Activated gamma-delta T cell treated with anti-CD3 and anti-CD28 coated beads, Interleukin-2, amount 50 U/mL, for 16 hours (primary cell): ENCODE data around the gene TRAF2.

ENCODE experiments used
- DNase-seq: peaks from one replicate; pipeline ENCODE4 v3.0.0-alpha.2; 2020; ENCODE audit warnings: low read depth

TRAF2 gene

DNA sequence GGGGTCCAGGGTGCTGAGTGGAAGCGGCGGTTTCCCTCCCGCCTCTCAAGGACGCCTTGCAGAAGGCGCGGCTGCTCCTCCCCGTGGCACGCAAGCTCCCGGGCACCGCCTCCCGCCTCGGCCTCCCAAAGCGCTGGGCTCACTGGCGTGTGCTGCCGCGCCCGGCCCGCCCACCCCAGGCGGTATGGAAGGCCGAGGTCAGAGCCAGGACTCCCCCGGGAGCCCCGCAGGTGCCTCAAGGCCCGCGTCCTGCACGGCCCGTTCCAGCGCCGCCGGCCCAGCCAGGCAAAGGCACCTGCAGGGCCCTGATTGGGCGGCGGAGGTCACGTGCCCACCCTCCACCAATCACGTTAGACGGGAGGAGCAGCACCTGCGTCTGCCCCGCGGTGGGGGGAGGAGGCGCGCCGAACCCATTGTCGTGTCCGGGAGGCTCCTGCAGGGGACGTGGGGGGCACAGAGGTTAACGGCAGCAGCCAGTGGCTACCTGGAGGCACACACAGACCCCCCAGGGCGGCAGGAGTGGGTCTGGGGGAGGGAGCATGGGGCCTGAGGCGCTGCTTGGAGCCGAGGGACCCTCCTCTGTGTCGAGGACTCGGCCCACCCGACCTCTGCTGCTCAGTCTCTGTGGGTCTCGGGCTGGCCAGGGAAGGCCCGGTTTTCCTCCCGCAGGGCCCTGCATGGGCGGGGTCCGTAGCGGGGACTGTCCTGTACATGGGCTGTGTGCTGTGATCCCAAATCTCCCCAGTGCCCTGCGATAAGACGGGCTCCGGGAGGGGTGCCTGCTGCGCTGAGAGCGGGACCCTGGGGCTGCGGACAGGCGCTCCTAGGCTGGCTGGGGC is 63.7 kb downstream of the TRAF2 start:
- DNase-seq, result peak; percentile 97

GRCh38 chr9:136950656-136951276 is 64.5 kb downstream of the TRAF2 start:
- no peak for DNase-seq

DNA sequence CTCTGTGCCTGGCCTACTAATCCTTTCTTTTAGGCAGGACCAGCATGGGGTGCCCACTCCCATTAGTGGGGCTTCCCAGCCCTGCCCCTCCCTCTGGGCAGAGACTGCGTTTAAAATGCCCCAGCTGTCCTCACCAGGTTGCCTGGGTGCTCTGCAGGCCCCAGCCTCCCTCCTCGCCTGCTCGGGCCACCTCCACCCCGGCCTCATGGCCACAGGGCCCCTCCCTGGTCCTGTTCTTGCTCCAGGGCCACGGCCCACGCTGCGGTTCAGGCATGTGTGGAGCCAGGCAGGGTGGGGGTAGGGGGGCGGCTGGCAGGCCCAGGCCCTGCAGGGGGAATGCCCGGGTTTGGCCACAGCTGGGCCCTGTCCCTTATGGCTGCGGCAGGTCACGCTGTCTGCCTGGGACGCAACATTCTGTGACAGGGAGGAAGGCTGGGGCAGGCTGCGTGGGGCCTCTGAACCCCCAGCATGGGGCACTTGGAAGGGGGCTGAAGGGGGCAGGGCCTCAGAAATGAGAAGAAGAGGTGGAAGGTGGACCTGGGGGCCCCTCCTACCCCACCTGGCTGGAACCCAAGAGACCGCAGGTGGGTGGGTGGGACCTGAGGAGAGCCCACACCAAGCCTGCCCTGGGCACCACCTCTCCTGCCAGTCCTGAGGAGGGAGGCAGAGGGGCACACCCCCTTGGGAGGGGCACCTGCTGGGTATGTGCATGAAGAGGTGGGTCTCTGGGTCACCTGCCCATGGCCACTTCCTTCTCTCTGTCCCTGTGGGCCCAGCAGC is 65.4 kb downstream of the TRAF2 start, which contains the start of gene LCN12:
Gene LCN12, plus strand, starts transcription at position 733 of the 780 bp plus-strand sequence. CDS start 55 bp downstream, outside the sequence.
- no peak for DNase-seq

DNA sequence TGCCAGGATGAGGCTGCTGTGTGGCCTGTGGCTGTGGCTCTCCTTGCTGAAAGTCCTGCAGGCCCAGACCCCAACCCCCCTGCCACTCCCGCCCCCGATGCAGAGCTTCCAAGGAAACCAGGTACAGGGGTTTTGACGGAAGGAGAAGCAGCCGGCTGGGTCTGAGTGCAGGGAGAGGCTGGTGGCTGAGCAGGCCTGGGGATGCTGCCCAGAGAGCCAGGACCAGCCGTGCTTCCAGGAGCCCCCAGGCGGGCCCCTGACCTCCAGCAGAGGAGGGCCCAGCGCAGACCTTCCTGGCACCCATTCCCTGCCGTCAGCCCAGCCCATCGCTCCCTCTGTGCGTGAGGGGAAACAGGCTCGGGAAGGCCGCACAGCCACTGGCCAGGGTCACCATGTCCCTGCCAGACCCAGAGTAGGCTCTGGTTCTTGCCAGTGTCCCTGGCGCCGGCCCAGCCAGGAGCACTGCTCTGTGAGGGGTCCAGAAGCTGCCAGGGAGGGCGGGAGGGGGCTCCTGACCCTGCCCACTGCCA is 66.1 kb downstream of the TRAF2 start:
- DNase-seq, result no peak

- DNase-seq, result no peak
These were observed 66.8 kb downstream of the TRAF2 start for GRCh38 chr9:136952876-136953770.

DNA sequence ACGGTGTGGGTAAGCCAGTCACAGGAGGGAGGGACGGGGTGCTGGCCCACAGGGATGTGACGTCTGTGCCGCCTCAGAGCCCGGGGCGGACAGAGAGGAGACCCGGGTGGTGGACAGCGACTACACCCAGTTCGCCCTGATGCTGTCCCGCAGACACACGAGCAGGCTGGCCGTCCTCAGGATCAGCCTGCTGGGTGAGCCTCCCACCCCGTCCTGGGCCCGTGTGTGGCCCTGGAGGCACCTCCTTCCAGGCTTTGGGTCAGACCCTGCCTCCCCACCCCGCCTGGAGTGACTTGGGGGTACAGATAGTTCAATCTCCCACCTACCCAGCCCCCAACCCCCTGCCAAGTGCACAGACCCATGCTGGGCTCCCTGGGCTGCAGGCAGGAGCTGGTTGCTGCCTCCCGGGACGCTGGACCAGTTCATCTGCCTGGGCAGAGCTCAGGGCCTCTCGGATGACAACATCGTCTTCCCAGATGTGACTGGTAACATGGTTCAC is 67.5 kb downstream of the TRAF2 start:
- DNase-seq, result no peak

DNA sequence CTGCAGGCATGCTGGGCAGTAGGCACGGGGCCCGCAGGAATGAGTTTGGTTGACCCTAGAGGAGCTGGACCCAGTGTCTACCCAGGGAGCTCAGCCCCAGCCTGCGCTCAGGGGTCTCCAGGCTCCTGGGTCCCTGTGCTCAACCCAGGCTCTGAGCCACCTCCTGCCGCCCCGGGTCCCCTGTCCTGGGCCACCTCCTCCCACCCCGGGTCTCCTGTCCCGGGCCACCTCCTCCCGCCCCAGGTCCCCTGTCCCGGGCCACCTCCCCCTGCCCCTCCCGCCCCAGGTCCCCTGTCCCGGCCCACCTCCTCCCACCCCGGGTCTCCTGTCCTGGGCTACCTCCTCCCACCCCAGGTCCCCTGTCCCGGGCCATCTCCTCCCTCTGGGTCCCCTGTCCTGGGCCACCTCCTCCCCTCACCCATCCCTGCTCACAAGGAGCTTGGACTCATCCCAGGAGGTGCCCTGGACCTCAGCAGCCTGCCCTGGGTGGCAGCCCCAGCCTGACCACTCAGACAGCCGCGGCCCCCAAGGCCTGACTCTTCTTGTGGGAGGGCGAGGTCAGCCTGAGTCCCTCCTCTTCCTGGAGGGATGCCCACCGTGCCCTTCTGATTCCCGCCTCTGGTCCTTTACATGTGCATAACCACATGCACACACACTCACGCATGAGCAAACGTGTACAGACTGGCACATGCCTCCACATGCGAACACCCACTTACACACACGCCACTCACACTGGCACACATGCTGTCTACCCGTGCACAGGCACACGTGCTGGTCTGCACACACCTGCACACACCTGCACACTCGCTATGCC is 68.2 kb downstream of the TRAF2 start:
- DNase-seq, result no peak

- DNase-seq, result no peak
These were observed 69.1 kb downstream of the TRAF2 start for GRCh38 chr9:136955202-136955942.

GRCh38 chr9:136955943-136956335 is 69.6 kb downstream of the TRAF2 start:
- DNase-seq, result no peak

GRCh38 chr9:136956604-136957003 is 70.3 kb downstream of the TRAF2 start:
- DNase-seq, result no peak

DNA sequence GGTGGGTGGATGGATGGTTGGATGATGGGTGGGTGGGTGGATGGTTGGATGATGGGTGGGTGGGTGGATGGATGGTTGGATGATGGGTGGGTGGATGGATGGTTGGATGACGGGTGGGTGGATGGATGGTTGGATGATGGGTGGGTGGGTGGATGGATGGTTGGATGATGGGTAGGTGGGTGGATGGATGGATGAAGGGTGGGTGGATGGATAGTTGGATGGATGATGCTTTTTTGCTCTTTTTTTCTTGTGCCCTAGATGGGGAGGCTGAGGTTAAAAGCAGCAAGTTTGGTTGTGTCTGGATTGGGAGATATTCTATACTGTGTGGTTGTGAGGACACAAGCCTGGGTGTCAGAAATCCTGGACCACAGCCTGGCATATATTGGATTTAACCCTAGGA is 71.1 kb downstream of the TRAF2 start:
- no peak for DNase-seq

DNA sequence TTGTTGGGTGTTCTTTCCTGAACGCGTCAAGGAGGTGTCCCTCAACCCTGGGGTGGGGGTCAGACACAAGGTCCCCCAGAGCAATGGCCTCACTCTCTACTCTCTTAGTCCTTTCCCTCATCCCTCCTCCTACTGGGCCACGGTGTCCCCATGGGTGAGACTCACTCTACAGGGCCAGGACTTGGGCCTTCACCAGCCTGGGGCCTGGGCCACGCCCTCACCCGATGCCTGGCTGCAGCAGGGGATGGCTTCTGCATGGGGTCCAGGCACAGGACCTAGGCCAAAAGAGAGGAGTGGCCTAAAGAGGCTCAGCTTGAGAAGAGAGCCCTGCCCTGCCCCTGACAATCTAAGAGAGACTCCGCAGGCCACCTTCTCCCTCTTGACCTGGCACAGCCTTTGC is 71.6 kb downstream of the TRAF2 start:
- DNase-seq, result no peak

GRCh38 chr9:136958473-136958872 is 72.2 kb downstream of the TRAF2 start:
- DNase-seq, result no peak

- DNase-seq, result no peak
These were observed 72.9 kb downstream of the TRAF2 start for GRCh38 chr9:136958898-136959850.

GRCh38 chr9:136960212-136960937 is 74.1 kb downstream of the TRAF2 start:
- peak; percentile 35 for DNase-seq

DNA sequence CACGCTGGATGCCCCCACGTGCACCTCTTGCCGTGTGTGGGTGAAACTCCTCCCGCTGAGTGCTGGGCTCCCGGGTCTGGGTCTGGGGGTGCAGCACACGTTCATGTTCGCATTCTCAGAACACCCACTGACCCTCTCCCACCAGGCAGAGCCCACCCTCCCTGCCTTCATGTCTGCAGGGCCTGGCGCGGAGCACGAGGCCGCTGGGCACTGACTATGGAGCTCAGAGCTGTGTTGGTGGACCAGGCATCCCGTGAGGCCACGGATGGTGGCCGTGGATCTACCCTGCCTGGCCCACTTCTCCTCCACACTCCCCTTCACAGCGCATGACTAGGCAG is 74.6 kb downstream of the TRAF2 start:
- no peak for DNase-seq

- no peak for DNase-seq
These were observed 75.2 kb downstream of the TRAF2 start for GRCh38 chr9:136961279-136962065.
